Mesenchymal stem cell (in vitro differentiated cells and primary cell): ENCODE measurements around the gene R3HDM1. TPM values are rescaled to one million over a fixed set of nuclear protein-coding genes. Genes with fewer than 3 reads are reported as not detected.
A peak's percentile ranks its signal among the peaks of the same experiment; 100 is the strongest.

Source experiments
- DNase-seq: peaks from one replicate; pipeline ENCODE4 v3.0.0-alpha.2; 2013
- H2AFZ ChIP-seq: one replicate; pipeline ENCODE4 v1.6.1; 2013; ENCODE audit warnings: low read depth, mild to moderate bottlenecking, control low read depth, inconsistent platforms, low read length, moderate library complexity
- H2AK5ac ChIP-seq: 2 replicates; pipeline ENCODE4 v1.6.1; 2013; ENCODE audit warnings: low read length, moderate library complexity, mild to moderate bottlenecking, inconsistent platforms; ENCODE audit not compliant: severe bottlenecking
- H2BK120ac ChIP-seq: one replicate; pipeline ENCODE4 v1.6.1; 2013; ENCODE audit warnings: low read depth, mild to moderate bottlenecking, inconsistent platforms, low read length, moderate library complexity
- H2BK12ac ChIP-seq, 2 experiments: one replicate each; pipeline ENCODE4 v1.6.1; 2013; ENCODE audit warnings: inconsistent platforms in 2 of 2, low read length in 2 of 2, mild to moderate bottlenecking in 2 of 2, moderate library complexity in 2 of 2, control low read depth in 1 of 2
- H2BK15ac ChIP-seq: one replicate; pipeline ENCODE4 v1.6.1; 2013; ENCODE audit warnings: mild to moderate bottlenecking, low read depth, inconsistent platforms; ENCODE audit not compliant: poor library complexity, severe bottlenecking
- H2BK5ac ChIP-seq: 2 replicates; pipeline ENCODE4 v1.6.1; 2013; ENCODE audit warnings: low read depth, mild to moderate bottlenecking, low read length, control low read depth, inconsistent platforms; ENCODE audit not compliant: poor library complexity, severe bottlenecking
- H3K14ac ChIP-seq, 2 experiments: one replicate each; pipeline ENCODE4 v1.6.1; 2013; ENCODE audit warnings: inconsistent platforms in 2 of 2, low read length in 2 of 2, control low read depth in 1 of 2, mild to moderate bottlenecking in 1 of 2, moderate library complexity in 1 of 2
- H3K18ac ChIP-seq, 2 experiments: one replicate each; pipeline ENCODE4 v1.6.1; 2013; ENCODE audit warnings: inconsistent platforms in 2 of 2, low read length in 2 of 2, control low read depth in 1 of 2, low read depth in 1 of 2, mild to moderate bottlenecking in 1 of 2
- H3K23ac ChIP-seq, 2 experiments: one replicate each; pipeline ENCODE4 v1.6.1; 2013; ENCODE audit warnings: inconsistent platforms in 2 of 2, low read length in 2 of 2, mild to moderate bottlenecking in 2 of 2, moderate library complexity in 2 of 2, control low read depth in 1 of 2
- H3K27ac ChIP-seq: 2 replicates; pipeline ENCODE4 v1.5.1; 2013; ENCODE audit warnings: mild to moderate bottlenecking, moderate library complexity, low read length, control low read depth, inconsistent platforms; ENCODE audit not compliant: poor library complexity, severe bottlenecking
- H3K27me3 ChIP-seq, 2 experiments: 2 replicates each; pipeline versions ENCODE4 v1.6.1 to v1.7.0; 2013; ENCODE audit warnings: low read length in 2 of 2, mild to moderate bottlenecking in 2 of 2, moderate library complexity in 2 of 2, control low read depth in 1 of 2, inconsistent platforms in 1 of 2; ENCODE audit not compliant: control insufficient read depth in 1 of 2, insufficient read depth in 1 of 2
- H3K36me3 ChIP-seq, 2 experiments: 2 replicates each; pipeline versions ENCODE4 v1.6.1 to v1.7.0; 2013; ENCODE audit warnings: low read length in 2 of 2, control low read depth in 1 of 2, inconsistent platforms in 1 of 2, low read depth in 1 of 2, mild to moderate bottlenecking in 1 of 2; ENCODE audit not compliant: insufficient read depth in 2 of 2, control insufficient read depth in 1 of 2
- H3K4ac ChIP-seq, 2 experiments: one replicate each; pipeline ENCODE4 v1.6.1; 2013; ENCODE audit warnings: inconsistent platforms in 2 of 2, low read length in 2 of 2, mild to moderate bottlenecking in 2 of 2, moderate library complexity in 2 of 2, control low read depth in 1 of 2, low read depth in 1 of 2
- H3K4me1 ChIP-seq: 2 replicates; pipeline ENCODE4 v1.6.1; 2013; ENCODE audit warnings: low read depth, low read length, control low read depth; ENCODE audit not compliant: control insufficient read depth, insufficient read depth
- H3K4me2 ChIP-seq: 2 replicates; pipeline ENCODE4 v1.6.1; 2013; ENCODE audit warnings: low read length, mild to moderate bottlenecking, inconsistent platforms; ENCODE audit not compliant: poor library complexity, severe bottlenecking
- H3K4me3 ChIP-seq, 2 experiments: 2 replicates each; pipeline versions ENCODE4 v1.5.1 to v1.7.0; 2013; ENCODE audit warnings: low read length in 2 of 2, mild to moderate bottlenecking in 2 of 2, control low read depth in 1 of 2, low read depth in 1 of 2; ENCODE audit not compliant: insufficient read depth in 1 of 2
- H3K79me1 ChIP-seq: replicated peaks from 2 replicates; pipeline ENCODE4 v1.6.1; 2013; ENCODE audit warnings: mild to moderate bottlenecking, control low read depth, low read length, inconsistent platforms; ENCODE audit not compliant: poor library complexity, severe bottlenecking
- H3K9ac ChIP-seq: 2 replicates; pipeline ENCODE4 v1.7.0; 2013; ENCODE audit warnings: mild to moderate bottlenecking, low read length, moderate library complexity
- H3K9me3 ChIP-seq: 2 replicates; pipeline ENCODE4 v1.7.0; 2013; ENCODE audit warnings: mild to moderate bottlenecking, low read length; ENCODE audit not compliant: control insufficient read depth
- H4K8ac ChIP-seq: one replicate; pipeline ENCODE4 v1.6.1; 2013; ENCODE audit warnings: inconsistent platforms, mild to moderate bottlenecking, low read length, moderate library complexity
- H4K91ac ChIP-seq: one replicate; pipeline ENCODE4 v1.6.1; 2013; ENCODE audit warnings: mild to moderate bottlenecking, low read length, inconsistent platforms
- WGBS: methylation state at CpG from one replicate; pipeline ENCODE4 v1.1.7; 2013; ENCODE audit warnings: mixed read lengths; 5-methylcytosine and 5-hydroxymethylcytosine counted together
- small RNA-seq: library from polyadenylated mRNA; stranded (forward); fragments of <200 nt; extraction: miRNeasy Mini kit (QIAGEN cat#:217004); gene quantifications from one replicate; pipeline ENCODE3, GENCODE V24; 2013; ENCODE audit warnings: low read depth

The R3HDM1 gene

DNA sequence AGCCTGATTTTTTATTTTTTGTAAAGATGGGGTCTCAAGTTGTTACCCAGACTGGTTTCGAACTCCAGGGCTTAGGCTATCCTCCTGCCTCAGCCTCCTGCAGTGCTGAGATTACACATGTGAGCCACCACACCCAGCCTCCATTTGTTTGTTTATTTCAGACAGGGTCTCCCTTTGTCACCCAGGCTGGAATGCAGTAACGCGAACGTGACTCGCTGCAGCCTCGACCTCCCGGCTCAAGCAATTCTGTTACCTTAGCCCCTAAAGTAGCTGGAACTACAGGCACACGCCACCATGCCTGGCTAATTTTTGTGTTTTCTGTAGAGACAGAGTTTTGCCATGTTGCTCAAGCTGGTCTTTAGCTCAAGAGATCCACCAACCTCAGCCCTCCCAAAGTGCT is 237.6 kb downstream of the R3HDM1 start:
- Histone ChIP-seq H4K8ac (no peak overlapping the region), H2AK5ac (no peak overlapping the region), H3K18ac (no peak overlapping the region), H2BK15ac (no peak overlapping the region), H2BK12ac (peak overlapping the region in 1 of 2 experiments; percentile 49), H3K27me3 (no peaks in the 10 kb centered on the region), H3K23ac (no peak overlapping the region), H3K36me3 (peaks cover 43 to 94% of the 10 kb centered on the region in 2 experiments), H3K27ac (no peak overlapping the region), H3K4me1 (no peaks in the 10 kb centered on the region), H2BK120ac (no peak overlapping the region), H4K91ac (no peak overlapping the region), H3K9ac (no peak overlapping the region), H2BK5ac (no peak overlapping the region), H3K4me3 (no peak overlapping the region), H3K9me3 (no peaks in the 10 kb centered on the region), H3K14ac (no peak overlapping the region), H3K4me2 (no peak overlapping the region), H3K79me1 (peaks cover 24% of the 10 kb centered on the region), H2AFZ (no peak overlapping the region), H3K4ac (no peak overlapping the region)
- DNase-seq, result no peak
- WGBS, result 84% methylated on average over 8 of the region's 8 CpGs

DNA sequence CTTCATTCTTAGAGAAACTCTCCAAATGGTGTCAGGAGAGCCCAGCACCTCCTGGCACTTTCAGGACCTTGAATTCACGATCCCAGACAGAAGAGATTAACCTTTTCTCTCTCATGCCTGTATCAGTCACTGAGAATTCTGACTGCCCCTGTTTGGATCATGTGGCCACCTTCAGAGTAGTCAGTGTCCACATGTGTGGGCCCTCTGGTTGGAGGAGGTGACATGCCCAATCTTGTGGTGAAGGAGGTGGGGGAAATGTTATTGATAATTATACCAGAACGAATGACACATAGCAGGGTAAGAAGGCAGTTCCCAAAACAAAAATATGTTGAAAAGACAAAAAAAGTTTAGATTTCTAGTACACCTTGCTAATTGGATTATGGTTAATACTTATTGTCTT is 242.0 kb downstream of the R3HDM1 start:
- no peak overlapping the region for H3K14ac ChIP-seq
- H2BK5ac ChIP-seq, result no peak overlapping the region
- H3K79me1 ChIP-seq, result peaks cover 22% of the 10 kb centered on the region
- H3K4me1 ChIP-seq, result no peaks in the 10 kb centered on the region
- peaks cover 43 to 93% of the 10 kb centered on the region in 2 experiments for H3K36me3 ChIP-seq
- no peak overlapping the region for H2AFZ ChIP-seq
- H3K4me3 ChIP-seq, result no peak overlapping the region
- no peak overlapping the region for H3K18ac ChIP-seq
- H3K4ac ChIP-seq, result no peak overlapping the region
- no peaks in the 10 kb centered on the region for H3K9me3 ChIP-seq
- DNase-seq, result no peak
- H3K9ac ChIP-seq, result no peak overlapping the region
- H2BK12ac ChIP-seq, result no peak overlapping the region
- no peak overlapping the region for H4K8ac ChIP-seq
- H2BK120ac ChIP-seq, result no peak overlapping the region
- 100% methylated on average over 1 of the region's 2 CpGs for WGBS
- H4K91ac ChIP-seq, result no peak overlapping the region
- no peaks in the 10 kb centered on the region for H3K27me3 ChIP-seq
- no peak overlapping the region for H2AK5ac ChIP-seq
- no peak overlapping the region for H3K23ac ChIP-seq
- no peak overlapping the region for H3K27ac ChIP-seq
- no peak overlapping the region for H3K4me2 ChIP-seq
- no peak overlapping the region for H2BK15ac ChIP-seq

DNA sequence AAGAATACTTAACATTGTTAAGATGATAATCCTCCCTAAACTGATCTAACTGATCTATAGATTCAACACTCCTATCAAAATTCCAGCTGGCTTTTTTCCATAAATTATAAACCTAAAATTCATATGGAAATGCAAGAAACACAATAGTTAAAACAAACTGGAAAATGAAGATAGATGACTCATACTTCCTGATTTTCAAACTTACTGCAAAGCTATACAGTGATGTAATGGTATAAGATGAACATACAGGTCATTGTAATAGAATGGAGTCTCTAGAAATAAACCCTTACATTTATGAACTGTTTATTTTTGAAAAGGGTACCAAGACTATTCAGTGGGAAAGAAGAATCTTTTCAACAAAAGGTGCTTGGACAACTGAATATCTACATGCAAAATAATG is 242.6 kb downstream of the R3HDM1 start:
- no peak overlapping the region for H2AK5ac ChIP-seq
- H2BK15ac ChIP-seq, result no peak overlapping the region
- H3K23ac ChIP-seq, result no peak overlapping the region
- H4K91ac ChIP-seq, result no peak overlapping the region
- no peaks in the 10 kb centered on the region for H3K4me1 ChIP-seq
- H3K4me2 ChIP-seq, result no peak overlapping the region
- H4K8ac ChIP-seq, result no peak overlapping the region
- no peaks in the 10 kb centered on the region for H3K27me3 ChIP-seq
- H3K9me3 ChIP-seq, result no peaks in the 10 kb centered on the region
- H3K79me1 ChIP-seq, result peaks cover 17% of the 10 kb centered on the region
- H2BK120ac ChIP-seq, result no peak overlapping the region
- H3K4ac ChIP-seq, result no peak overlapping the region
- H3K27ac ChIP-seq, result no peak overlapping the region
- H2BK5ac ChIP-seq, result no peak overlapping the region
- peak; percentile 45 for DNase-seq
- H2AFZ ChIP-seq, result no peak overlapping the region
- no peak overlapping the region for H3K4me3 ChIP-seq
- no peak overlapping the region for H3K14ac ChIP-seq
- no peak overlapping the region for H2BK12ac ChIP-seq
- no peak overlapping the region for H3K9ac ChIP-seq
- H3K18ac ChIP-seq, result no peak overlapping the region
- H3K36me3 ChIP-seq, result peaks cover 37 to 93% of the 10 kb centered on the region in 2 experiments

Small RNA genes lying within 50 kb of the gene (small RNA-seq; reads per million reads assigned to genes)
- gene MIR128-1, result 225 reads per million, percentile 94 among the genes with 10 or more reads in this experiment
- gene RNU6-512P, result not detected
